Neutrophil (primary cell): ENCODE measurements around the gene EMX1.

Experiments used
- H3K27ac ChIP-seq: fragments of 200-600 bp; sonication (generic); 2 replicates; pipeline ENCODE4 v1.5.1; 2016; ENCODE audit warnings: mild to moderate bottlenecking, moderate library complexity
- H3K27me3 ChIP-seq: fragments of 200-600 bp; sonication (generic); 2 replicates; pipeline ENCODE4 v1.6.0; 2016; ENCODE audit warnings: mild to moderate bottlenecking
- H3K36me3 ChIP-seq: fragments of 200-600 bp; sonication (generic); 2 replicates; pipeline ENCODE4 v1.5.1; 2017
- H3K4me1 ChIP-seq, 2 experiments: fragments of 200-600 bp in 1 of 2; sonication (generic) in 1 of 2; 1 replicate in 1 of 2; 2 replicates in 1 of 2; pipeline versions ENCODE4 v1.5.1 to v1.6.1; 2013 to 2016; ENCODE audit warnings: low read depth in 1 of 2, low read length in 1 of 2, mild to moderate bottlenecking in 1 of 2, moderate library complexity in 1 of 2; ENCODE audit not compliant: control insufficient read depth in 1 of 2, insufficient read depth in 1 of 2
- H3K4me3 ChIP-seq, 2 experiments: fragments of 200-600 bp in 1 of 2; sonication (generic) in 1 of 2; 1 replicate in 1 of 2; 2 replicates in 1 of 2; pipeline ENCODE4 v1.5.1; 2013 to 2016; ENCODE audit warnings: low read depth in 1 of 2, low read length in 1 of 2, mild to moderate bottlenecking in 1 of 2, moderate library complexity in 1 of 2
- H3K9me3 ChIP-seq: fragments of 200-600 bp; sonication (generic); 2 replicates; pipeline ENCODE4 v1.5.1; 2016
- CTCF ChIP-seq: fragments of 200-600 bp; sonication (generic); IDR thresholded peaks from 2 replicates; pipeline ENCODE4 v1.5.1; 2016; ENCODE audit warnings: antibody characterized with exemption

EMX1 gene

GRCh38 chr2:72929010-72929409, 11.7 kb downstream of the EMX1 start:
- Histone ChIP-seq H3K36me3 (no peaks in the 10 kb centered on the region), H3K9me3 (no peaks in the 10 kb centered on the region), H3K4me3 (no peak overlapping the region), H3K27me3 (peaks cover 100% of the 10 kb centered on the region), H3K4me1 (no peaks in the 10 kb centered on the region), H3K27ac (no peak overlapping the region)
- TF ChIP-seq CTCF: no peak

- Histone ChIP-seq H3K36me3 (no peaks in the 10 kb centered on the region), H3K9me3 (no peaks in the 10 kb centered on the region), H3K4me3 (no peak overlapping the region), H3K27ac (no peak overlapping the region), H3K4me1 (no peaks in the 10 kb centered on the region), H3K27me3 (peaks cover 85% of the 10 kb centered on the region)
- TF ChIP-seq CTCF: no peak
Observed at GRCh38 chr2:72931280-72931910, 14.1 kb downstream of the EMX1 start.

DNA sequence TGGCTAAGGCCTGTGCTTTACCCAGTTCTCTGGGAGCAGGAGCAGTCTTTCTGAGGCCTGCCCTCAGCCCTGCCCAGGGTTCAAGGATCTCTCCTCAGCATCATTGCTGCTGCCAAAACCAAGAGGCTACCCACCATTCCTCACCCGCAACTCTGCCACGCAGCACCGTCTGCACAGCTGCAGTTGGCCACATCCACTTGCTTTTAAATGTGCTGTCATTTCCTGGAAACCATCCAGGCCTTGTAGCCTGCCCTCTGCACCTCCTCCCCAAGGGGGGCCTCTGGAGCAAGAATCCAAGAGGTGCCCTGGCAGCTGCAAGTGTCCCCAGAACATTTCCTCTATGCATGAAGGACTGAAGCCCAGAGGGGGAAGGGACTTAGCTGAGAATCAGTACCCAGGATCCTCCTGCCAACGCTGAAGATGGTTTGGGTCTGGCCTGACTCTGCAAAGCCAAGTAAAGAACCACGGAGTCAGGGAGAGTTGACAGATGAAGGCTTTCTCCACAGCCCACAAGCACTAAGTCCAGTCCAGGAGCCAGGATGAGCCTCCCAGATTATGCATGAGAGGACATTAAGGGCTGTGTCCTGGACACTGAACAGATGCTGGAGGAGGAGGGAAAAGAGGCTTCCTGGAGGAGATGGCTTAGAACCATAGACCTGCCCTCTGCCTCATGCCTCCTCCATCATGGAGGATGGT, 14.9 kb downstream of the EMX1 start:
- Histone ChIP-seq H3K4me3 (no peak overlapping the region), H3K27ac (no peak overlapping the region), H3K36me3 (no peaks in the 10 kb centered on the region), H3K27me3 (peaks cover 77% of the 10 kb centered on the region), H3K9me3 (no peaks in the 10 kb centered on the region), H3K4me1 (no peaks in the 10 kb centered on the region)
- TF ChIP-seq CTCF: no peak

- Histone ChIP-seq H3K4me3 (no peak overlapping the region), H3K27me3 (peaks cover 71% of the 10 kb centered on the region), H3K27ac (no peak overlapping the region), H3K36me3 (no peaks in the 10 kb centered on the region), H3K9me3 (no peaks in the 10 kb centered on the region), H3K4me1 (no peaks in the 10 kb centered on the region)
- no peak for TF ChIP-seq CTCF
Observed at GRCh38 chr2:72932805-72933204, 15.5 kb downstream of the EMX1 start.

DNA sequence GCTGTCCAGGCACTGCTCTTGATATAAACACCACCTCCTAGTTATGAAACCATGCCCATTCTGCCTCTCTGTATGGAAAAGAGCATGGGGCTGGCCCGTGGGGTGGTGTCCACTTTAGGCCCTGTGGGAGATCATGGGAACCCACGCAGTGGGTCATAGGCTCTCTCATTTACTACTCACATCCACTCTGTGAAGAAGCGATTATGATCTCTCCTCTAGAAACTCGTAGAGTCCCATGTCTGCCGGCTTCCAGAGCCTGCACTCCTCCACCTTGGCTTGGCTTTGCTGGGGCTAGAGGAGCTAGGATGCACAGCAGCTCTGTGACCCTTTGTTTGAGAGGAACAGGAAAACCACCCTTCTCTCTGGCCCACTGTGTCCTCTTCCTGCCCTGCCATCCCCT, 15.9 kb downstream of the EMX1 start:
- no peaks in the 10 kb centered on the region for H3K36me3 ChIP-seq
- H3K27ac ChIP-seq: no peak overlapping the region
- H3K27me3 ChIP-seq: peaks cover 67% of the 10 kb centered on the region
- no peak overlapping the region for H3K4me3 ChIP-seq
- no peaks in the 10 kb centered on the region for H3K4me1 ChIP-seq
- TF ChIP-seq CTCF: no peak
- no peaks in the 10 kb centered on the region for H3K9me3 ChIP-seq
